CD1c-positive myeloid dendritic cell (primary cell): Measurements from ENCODE around the gene PNLIPRP3.
A peak's percentile ranks its signal among the peaks of the same experiment; 100 is the strongest.

Source experiments
- DNase-seq: peaks from one replicate; pipeline ENCODE4 v3.0.0-alpha.2; 2016; ENCODE audit errors: extremely low spot score

Gene PNLIPRP3

GRCh38 chr10:116504786-116505185 is 77.1 kb downstream of the PNLIPRP3 start:
- DNase-seq: no peak

DNA sequence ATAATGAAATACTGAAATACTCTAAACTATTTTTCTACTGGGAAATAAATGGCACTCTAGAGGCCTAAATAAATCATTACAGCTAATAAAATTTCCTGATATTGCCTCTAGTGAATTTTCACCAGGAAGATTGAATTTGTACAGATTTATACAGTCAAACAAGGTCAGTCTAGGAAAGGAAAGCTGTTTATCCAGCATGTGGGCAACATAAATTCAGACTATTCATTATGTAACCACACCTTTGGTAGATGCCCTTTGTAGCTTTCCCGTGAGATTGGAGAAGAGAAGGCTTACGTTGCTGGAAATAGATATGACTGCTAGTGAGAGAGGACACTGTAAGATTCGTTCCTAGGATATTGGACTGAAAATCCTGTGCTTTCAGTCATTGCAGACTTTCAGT is 82.9 kb downstream of the PNLIPRP3 start:
- DNase-seq: no peak

DNA sequence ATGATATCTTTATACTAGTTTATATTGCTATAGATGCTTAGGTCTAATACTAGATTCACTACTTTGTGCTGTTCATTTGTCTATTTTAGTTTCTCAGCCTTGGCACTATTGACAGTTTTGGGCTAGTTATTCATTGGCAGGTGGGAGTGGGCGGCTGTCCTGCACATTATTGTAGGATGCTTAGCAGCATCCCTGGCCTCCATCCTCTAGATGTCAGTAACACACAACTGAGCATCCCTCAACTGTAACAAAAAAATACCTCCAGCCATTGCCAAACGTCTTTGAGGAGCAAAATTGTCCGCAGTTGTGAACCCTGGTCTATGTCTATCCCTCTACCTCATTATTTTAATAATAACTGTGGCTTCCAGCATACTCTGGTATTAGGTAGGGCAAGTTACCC is 83.7 kb downstream of the PNLIPRP3 start:
- no peak for DNase-seq

- DNase-seq: peak; percentile 39
Observed at GRCh38 chr10:116521424-116522290, 94.0 kb downstream of the PNLIPRP3 start.

DNA sequence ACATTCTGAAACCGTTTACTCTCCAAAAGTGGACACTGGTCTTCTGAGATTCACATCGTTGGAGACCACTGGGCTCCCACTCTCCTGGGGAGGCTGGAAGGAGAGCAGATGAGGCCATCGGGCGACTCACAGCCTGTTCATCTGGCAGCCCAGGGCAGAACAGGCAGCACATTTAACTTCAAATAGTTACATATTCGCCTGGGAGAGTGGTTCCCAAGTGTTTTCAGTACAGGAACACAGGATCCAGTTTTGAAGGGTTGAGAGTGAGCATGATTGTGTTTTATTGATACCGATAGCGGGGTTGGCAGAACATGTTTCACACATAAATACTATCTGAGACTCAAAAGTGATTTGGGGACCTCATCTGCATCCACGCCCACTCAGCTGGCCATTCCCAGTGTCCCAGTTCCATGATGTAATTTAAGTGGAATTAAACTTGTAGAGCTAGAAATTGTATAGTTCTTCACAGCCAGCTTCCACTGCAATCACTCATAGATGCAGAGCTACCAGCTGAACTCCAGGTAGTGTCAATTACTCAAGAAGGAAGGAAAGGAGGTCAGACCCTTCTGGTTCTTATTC is 95.2 kb downstream of the PNLIPRP3 start:
- no peak for DNase-seq

DNA sequence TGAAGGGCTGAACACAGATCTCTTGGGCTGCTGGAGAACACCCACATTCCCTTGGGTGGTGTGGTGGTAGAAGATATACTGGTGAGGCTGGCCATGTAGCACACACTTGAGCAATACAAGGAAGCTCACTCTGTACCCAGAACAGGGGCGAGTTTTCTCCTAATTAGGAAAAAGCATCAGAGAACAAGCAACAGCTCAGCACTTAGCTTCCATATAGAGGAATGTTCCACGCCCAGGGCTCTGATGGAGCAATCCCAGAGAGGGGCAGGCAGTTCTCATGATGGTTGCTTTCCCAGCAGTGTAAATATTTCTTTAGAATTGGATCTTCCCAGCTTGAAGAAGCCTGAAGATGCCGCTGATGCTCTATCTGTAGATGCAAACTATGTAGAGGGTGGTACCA is 97.1 kb downstream of the PNLIPRP3 start:
- no peak for DNase-seq

DNA sequence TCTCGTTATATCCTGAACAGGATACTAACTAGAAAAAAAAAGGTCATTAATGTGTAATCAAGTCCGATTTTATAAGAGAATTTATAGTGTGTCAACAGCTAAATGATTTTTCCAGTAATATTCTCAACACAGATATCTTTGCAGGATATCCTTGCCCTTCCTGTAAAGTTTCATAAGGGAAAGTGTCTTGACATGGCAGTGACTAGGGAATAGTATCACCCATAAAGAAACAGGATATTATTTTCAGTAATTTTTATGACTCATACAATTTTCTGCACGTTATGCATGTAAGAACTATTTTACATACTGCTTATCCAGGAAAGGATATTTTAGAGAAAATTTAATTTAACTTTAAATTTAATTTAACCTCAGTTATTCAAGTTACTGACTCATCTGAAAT is 98.6 kb downstream of the PNLIPRP3 start:
- no peak for DNase-seq
